ENCODE results near the gene ESR2.

- TF ChIP-seq EZH2 (IDR thresholded peaks at IDR 0.05; ENCODE audit: low read depth, low read length, severe bottlenecking) (no peak), POLR2A (IDR thresholded peaks at IDR 0.05; ENCODE audit: control extremely low read depth in 1 of 2, low read depth in 2 of 2, low read length in 2 of 2) (no peak), CTCF (IDR thresholded peaks at IDR 0.05; ENCODE audit: control extremely low read depth in 1 of 3, insufficient read depth in 1 of 3, low read depth in 1 of 3, low read length in 3 of 3) (peak in 1 of 3 experiments; percentile 21; a peak in 1 of 4 replicates), GTF2F1 (IDR thresholded peaks at IDR 0.05; ENCODE audit: borderline replicate concordance, low read depth, low read length) (no peak)
These were observed 254.1 kb downstream of the ESR2 start for GRCh38 chr14:64040044-64040443.
